ENCODE measurements around the gene CCDC110.

Gene CCDC110

GRCh38 chr4:185504098-185505047 is 32.8 kb upstream of the CCDC110 start:
- Histone ChIP-seq H3K4me3 (ENCODE audit: low read depth, low read length) (peak overlapping the region; percentile 51), H3K27me3 (no peaks in the 10 kb centered on the region), H3K9me3 (no peaks in the 10 kb centered on the region), H3K36me3 (no peaks in the 10 kb centered on the region), H3K4me1 (no peaks in the 10 kb centered on the region)
- peak; percentile 22 for DNase-seq
- TF ChIP-seq CTCF (IDR thresholded peaks at IDR 0.05; ENCODE audit: low read depth, low read length), result no peak

- Histone ChIP-seq H3K27me3 (no peaks in the 10 kb centered on the region), H3K36me3 (no peaks in the 10 kb centered on the region), H3K4me3 (ENCODE audit: low read depth, low read length) (no peak overlapping the region), H3K4me1 (no peaks in the 10 kb centered on the region), H3K9me3 (no peaks in the 10 kb centered on the region)
- no peak for TF ChIP-seq CTCF (IDR thresholded peaks at IDR 0.05; ENCODE audit: low read depth, low read length)
- DNase-seq, result no peak
Measured at GRCh38 chr4:185502386-185502785, 30.9 kb upstream of the CCDC110 start.

- no peak for DNase-seq
- TF ChIP-seq CTCF (IDR thresholded peaks at IDR 0.05; ENCODE audit: low read depth, low read length), result no peak
- H3K27me3 ChIP-seq, result no peaks in the 10 kb centered on the region
Measured at GRCh38 chr4:185500576-185500975, 29.0 kb upstream of the CCDC110 start.

GRCh38 chr4:185500035-185500434 is 28.5 kb upstream of the CCDC110 start:
- Histone ChIP-seq H3K4me1 (no peaks in the 10 kb centered on the region), H3K4me3 (ENCODE audit: low read depth, low read length) (no peak overlapping the region), H3K36me3 (no peaks in the 10 kb centered on the region), H3K9me3 (no peaks in the 10 kb centered on the region), H3K27me3 (no peaks in the 10 kb centered on the region)
- DNase-seq, result no peak
- TF ChIP-seq CTCF (IDR thresholded peaks at IDR 0.05; ENCODE audit: low read depth, low read length), result no peak

More at GRCh38 chr4:185500576-185500975, 29.0 kb upstream of the CCDC110 start:
- H3K36me3 ChIP-seq, result no peaks in the 10 kb centered on the region
- no peaks in the 10 kb centered on the region for H3K4me1 ChIP-seq
- H3K9me3 ChIP-seq, result no peaks in the 10 kb centered on the region
- H3K4me3 ChIP-seq (ENCODE audit: low read depth, low read length), result no peak overlapping the region

- no peaks in the 10 kb centered on the region for H3K36me3 ChIP-seq
- no peak overlapping the region for H3K4me3 ChIP-seq (ENCODE audit: low read depth, low read length)
- H3K4me1 ChIP-seq, result no peaks in the 10 kb centered on the region
- no peak for TF ChIP-seq CTCF (IDR thresholded peaks at IDR 0.05; ENCODE audit: low read depth, low read length)
- DNase-seq, result no peak
- no peaks in the 10 kb centered on the region for H3K27me3 ChIP-seq
- 0 out of 2 replicates have a peak, but pooled peaks cover 6% of the 10 kb centered on the region for H3K9me3 ChIP-seq
Measured at GRCh38 chr4:185488650-185489049, 17.1 kb upstream of the CCDC110 start.

- DNase-seq, result no peak
- no peak for TF ChIP-seq CTCF (IDR thresholded peaks at IDR 0.05; ENCODE audit: low read depth, low read length)
- Histone ChIP-seq H3K4me3 (ENCODE audit: low read depth, low read length) (no peak overlapping the region), H3K27me3 (no peaks in the 10 kb centered on the region), H3K36me3 (no peaks in the 10 kb centered on the region), H3K9me3 (no peaks in the 10 kb centered on the region), H3K4me1 (no peaks in the 10 kb centered on the region)
Measured at GRCh38 chr4:185481401-185481800, 9.9 kb upstream of the CCDC110 start.
